WTC11 (cell line): ENCODE results near the gene GEMIN8. TPM values are rescaled to one million over a fixed set of nuclear protein-coding genes. Genes with fewer than 3 reads are reported as not detected.

Experiments used
- ATAC-seq: fragments of 200-7000 bp; cut with Tn5 transposase; 2 replicates; pipeline ENCODE4 v1.10.0; 2021; ENCODE audit warnings: mild to moderate bottlenecking, moderate library complexity
- CTCF ChIA-PET: fragments of 300-600 bp; sonication (Branson Sonifier 250); formaldehyde crosslinking; loops from one replicate; lab custom pipeline; 2021; ENCODE audit warnings: antibody characterized with exemption; lab: Charles Lee
- POLR2A ChIA-PET: fragments of 350-600 bp; sonication (Branson Sonifier 250); formaldehyde crosslinking; loops from one replicate; lab custom pipeline; 2021; ENCODE audit warnings: antibody characterized with exemption; lab: Charles Lee
- DNase-seq: peaks from one replicate; pipeline ENCODE4 v3.0.0; 2021; ENCODE audit warnings: low spot score
- H3K27ac Mint-ChIP-seq: 2 replicates; pipeline ENCODE4 v1.8.0; 2021; ENCODE audit warnings: mixed read lengths
- H3K27me3 Mint-ChIP-seq: 2 replicates; pipeline ENCODE4 v1.8.0; 2021; ENCODE audit warnings: low read depth, mild to moderate bottlenecking, moderate library complexity, mixed read lengths
- H3K36me3 Mint-ChIP-seq: 2 replicates; pipeline ENCODE4 v1.8.0; 2021; ENCODE audit warnings: mixed read lengths
- H3K4me1 Mint-ChIP-seq: 2 replicates; pipeline ENCODE4 v1.8.0; 2022; ENCODE audit warnings: mixed read lengths
- H3K4me3 Mint-ChIP-seq: 2 replicates; pipeline ENCODE4 v1.8.0; 2021; ENCODE audit warnings: mild to moderate bottlenecking, moderate library complexity, mixed read lengths
- H3K9me3 Mint-ChIP-seq: 2 replicates; pipeline ENCODE4 v1.8.0; 2021; ENCODE audit warnings: mixed read lengths
- ESRRA ChIP-seq: sonication (generic); formaldehyde crosslinking; IDR thresholded peaks from 2 replicates; pipeline ENCODE4 v1.8.1; 2022; ENCODE audit warnings: mild to moderate bottlenecking, missing genetic modification reagents, borderline replicate concordance
- HMGA2 ChIP-seq: fragments of 250-450 bp; sonication (Bioruptor Pico); IDR thresholded peaks from 2 replicates; pipeline ENCODE4 v1.4.0; 2021; ENCODE audit warnings: mild to moderate bottlenecking, moderate library complexity
- MYBL2 ChIP-seq: sonication (generic); formaldehyde crosslinking; IDR thresholded peaks from 2 replicates; pipeline ENCODE4 v1.8.1; 2023; ENCODE audit warnings: mild to moderate bottlenecking, moderate library complexity, missing genetic modification reagents
- NR2C2 ChIP-seq: sonication (generic); formaldehyde crosslinking; IDR thresholded peaks from 2 replicates; pipeline ENCODE4 v1.8.0; 2022; ENCODE audit warnings: mild to moderate bottlenecking, missing genetic modification reagents
- OVOL2 ChIP-seq: fragments of 250-450 bp; sonication (Bioruptor Pico); IDR thresholded peaks from 2 replicates; pipeline ENCODE4 v1.9.0; 2021; ENCODE audit warnings: mild to moderate bottlenecking, borderline replicate concordance
- SP1 ChIP-seq: sonication (generic); formaldehyde crosslinking; conservative IDR thresholded peaks from 2 replicates; pipeline ENCODE4 v1.8.1; 2022; ENCODE audit warnings: missing genetic modification reagents
- ZNF138 ChIP-seq: sonication (generic); formaldehyde crosslinking; conservative IDR thresholded peaks from 2 replicates; pipeline ENCODE4 v1.8.1; 2022; ENCODE audit warnings: mild to moderate bottlenecking, moderate library complexity, missing genetic modification reagents
- ZNF423 ChIP-seq: fragments of 250-450 bp; sonication (Bioruptor Pico); IDR thresholded peaks from 2 replicates; pipeline ENCODE4 v2.1.2; 2022; ENCODE audit warnings: mild to moderate bottlenecking, moderate library complexity
- ZNF671 ChIP-seq: fragments of 250-450 bp; sonication (Bioruptor Pico); IDR thresholded peaks from 2 replicates; pipeline ENCODE4 v1.8.0; 2021; ENCODE audit warnings: mild to moderate bottlenecking
- total RNA-seq: library from RNA; stranded (reverse); gene quantifications from 3 replicates; pipeline ENCODE4 v1.2.3, GENCODE V29; 2021
- TF ChIP-seq, protein P1 (sequence below): sonication (generic); formaldehyde crosslinking; IDR thresholded peaks from 2 replicates; pipeline ENCODE4 v1.8.1; 2023; ENCODE audit warnings: mild to moderate bottlenecking, moderate library complexity, missing genetic modification reagents
- TF ChIP-seq, protein P2 (sequence below): sonication (generic); formaldehyde crosslinking; IDR thresholded peaks from 2 replicates; pipeline ENCODE4 v1.8.0; 2022; ENCODE audit warnings: missing genetic modification reagents
- TF ChIP-seq, protein P3 (sequence below): sonication (generic); formaldehyde crosslinking; IDR thresholded peaks from 2 replicates; pipeline ENCODE4 v1.8.1; 2022; ENCODE audit warnings: mild to moderate bottlenecking, moderate library complexity, missing genetic modification reagents
- TF ChIP-seq, protein P4 (sequence below): sonication (generic); formaldehyde crosslinking; IDR thresholded peaks from 2 replicates; pipeline ENCODE4 v1.8.1; 2023; ENCODE audit warnings: mild to moderate bottlenecking, missing genetic modification reagents, moderate library complexity
- TF ChIP-seq, protein P5 (sequence below): sonication (generic); formaldehyde crosslinking; IDR thresholded peaks from 2 replicates; pipeline ENCODE4 v1.8.0; 2022; ENCODE audit warnings: mild to moderate bottlenecking, missing genetic modification reagents
- TF ChIP-seq, protein P6 (sequence below): sonication (generic); formaldehyde crosslinking; IDR thresholded peaks from 2 replicates; pipeline ENCODE4 v1.8.1; 2023; ENCODE audit warnings: mild to moderate bottlenecking, missing genetic modification reagents

GEMIN8 gene
- total RNA-seq, 1 experiment from 2014 or later = 21.1 TPM

DNA sequence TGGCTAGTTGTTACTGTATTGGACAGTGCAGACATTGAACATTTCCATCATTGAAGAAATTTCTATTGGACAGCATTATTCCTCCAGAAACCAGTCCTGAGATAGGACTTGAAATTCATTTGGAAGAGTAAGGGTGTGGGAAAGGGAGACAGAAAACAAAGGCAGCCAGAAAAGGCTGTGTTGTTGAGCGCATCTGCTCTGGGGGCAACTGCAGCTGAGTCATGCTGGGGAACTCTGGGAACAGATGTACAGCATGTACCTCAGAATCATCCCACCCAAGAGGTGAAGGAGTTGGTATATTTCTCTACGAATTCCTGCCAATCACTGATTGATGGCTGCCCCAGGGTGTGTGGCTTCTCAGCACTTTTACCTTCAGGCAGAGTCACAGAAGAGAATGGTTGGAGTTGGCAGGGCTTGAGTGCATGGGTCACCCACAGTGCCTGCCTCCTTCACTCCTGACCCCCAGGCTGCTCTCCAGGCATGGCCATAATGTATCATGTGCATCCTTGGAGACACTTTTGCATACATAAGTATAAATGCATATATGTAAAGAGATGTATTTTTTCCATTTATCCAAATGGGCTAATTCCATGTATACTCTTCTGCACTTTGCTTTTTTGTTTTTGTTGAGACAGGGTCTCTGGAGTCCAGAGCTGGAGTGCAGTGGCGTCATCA, 39.4 kb downstream of the GEMIN8 start:
- Mint-ChIP-seq H3K9me3 (no peaks in the 10 kb centered on the region), H3K36me3 (no peaks in the 10 kb centered on the region), H3K27me3 (no peaks in the 10 kb centered on the region; the same call in 1 of the 2 replicates), H3K4me3 (no peak overlapping the region), H3K27ac (no peak overlapping the region), H3K4me1 (peaks cover 6% of the 10 kb centered on the region)
- POLR2A ChIA-PET = no interaction called here
- no peak for DNase-seq
- no peak for ATAC-seq
- CTCF ChIA-PET = no interaction called here
- TF ChIP-seq HMGA2 (CRISPR knock-in tag) = no peak
- no peak for TF ChIP-seq MYBL2 (CRISPR knock-in tag)
- TF ChIP-seq, protein P1, sequence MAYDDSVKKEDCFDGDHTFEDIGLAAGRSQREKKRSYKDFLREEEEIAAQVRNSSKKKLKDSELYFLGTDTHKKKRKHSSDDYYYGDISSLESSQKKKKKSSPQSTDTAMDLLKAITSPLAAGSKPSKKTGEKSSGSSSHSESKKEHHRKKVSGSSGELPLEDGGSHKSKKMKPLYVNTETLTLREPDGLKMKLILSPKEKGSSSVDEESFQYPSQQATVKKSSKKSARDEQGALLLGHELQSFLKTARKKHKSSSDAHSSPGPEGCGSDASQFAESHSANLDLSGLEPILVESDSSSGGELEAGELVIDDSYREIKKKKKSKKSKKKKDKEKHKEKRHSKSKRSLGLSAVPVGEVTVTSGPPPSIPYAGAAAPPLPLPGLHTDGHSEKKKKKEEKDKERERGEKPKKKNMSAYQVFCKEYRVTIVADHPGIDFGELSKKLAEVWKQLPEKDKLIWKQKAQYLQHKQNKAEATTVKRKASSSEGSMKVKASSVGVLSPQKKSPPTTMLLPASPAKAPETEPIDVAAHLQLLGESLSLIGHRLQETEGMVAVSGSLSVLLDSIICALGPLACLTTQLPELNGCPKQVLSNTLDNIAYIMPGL (CRISPR knock-in tag) = no peak
- TF ChIP-seq ZNF423 (CRISPR knock-in tag) = no peak
- no peak for TF ChIP-seq NR2C2 (CRISPR knock-in tag)
- no peak for TF ChIP-seq ZNF671 (CRISPR knock-in tag)
- TF ChIP-seq ESRRA (CRISPR knock-in tag) = no peak
- TF ChIP-seq ZNF138 (CRISPR knock-in tag) = no peak
- TF ChIP-seq, protein P2, sequence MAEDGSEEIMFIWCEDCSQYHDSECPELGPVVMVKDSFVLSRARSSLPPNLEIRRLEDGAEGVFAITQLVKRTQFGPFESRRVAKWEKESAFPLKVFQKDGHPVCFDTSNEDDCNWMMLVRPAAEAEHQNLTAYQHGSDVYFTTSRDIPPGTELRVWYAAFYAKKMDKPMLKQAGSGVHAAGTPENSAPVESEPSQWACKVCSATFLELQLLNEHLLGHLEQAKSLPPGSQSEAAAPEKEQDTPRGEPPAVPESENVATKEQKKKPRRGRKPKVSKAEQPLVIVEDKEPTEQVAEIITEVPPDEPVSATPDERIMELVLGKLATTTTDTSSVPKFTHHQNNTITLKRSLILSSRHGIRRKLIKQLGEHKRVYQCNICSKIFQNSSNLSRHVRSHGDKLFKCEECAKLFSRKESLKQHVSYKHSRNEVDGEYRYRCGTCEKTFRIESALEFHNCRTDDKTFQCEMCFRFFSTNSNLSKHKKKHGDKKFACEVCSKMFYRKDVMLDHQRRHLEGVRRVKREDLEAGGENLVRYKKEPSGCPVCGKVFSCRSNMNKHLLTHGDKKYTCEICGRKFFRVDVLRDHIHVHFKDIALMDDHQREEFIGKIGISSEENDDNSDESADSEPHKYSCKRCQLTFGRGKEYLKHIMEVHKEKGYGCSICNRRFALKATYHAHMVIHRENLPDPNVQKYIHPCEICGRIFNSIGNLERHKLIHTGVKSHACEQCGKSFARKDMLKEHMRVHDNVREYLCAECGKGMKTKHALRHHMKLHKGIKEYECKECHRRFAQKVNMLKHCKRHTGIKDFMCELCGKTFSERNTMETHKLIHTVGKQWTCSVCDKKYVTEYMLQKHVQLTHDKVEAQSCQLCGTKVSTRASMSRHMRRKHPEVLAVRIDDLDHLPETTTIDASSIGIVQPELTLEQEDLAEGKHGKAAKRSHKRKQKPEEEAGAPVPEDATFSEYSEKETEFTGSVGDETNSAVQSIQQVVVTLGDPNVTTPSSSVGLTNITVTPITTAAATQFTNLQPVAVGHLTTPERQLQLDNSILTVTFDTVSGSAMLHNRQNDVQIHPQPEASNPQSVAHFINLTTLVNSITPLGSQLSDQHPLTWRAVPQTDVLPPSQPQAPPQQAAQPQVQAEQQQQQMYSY (CRISPR knock-in tag) = no peak
- no peak for TF ChIP-seq SP1 (CRISPR knock-in tag)
- TF ChIP-seq, protein P3, sequence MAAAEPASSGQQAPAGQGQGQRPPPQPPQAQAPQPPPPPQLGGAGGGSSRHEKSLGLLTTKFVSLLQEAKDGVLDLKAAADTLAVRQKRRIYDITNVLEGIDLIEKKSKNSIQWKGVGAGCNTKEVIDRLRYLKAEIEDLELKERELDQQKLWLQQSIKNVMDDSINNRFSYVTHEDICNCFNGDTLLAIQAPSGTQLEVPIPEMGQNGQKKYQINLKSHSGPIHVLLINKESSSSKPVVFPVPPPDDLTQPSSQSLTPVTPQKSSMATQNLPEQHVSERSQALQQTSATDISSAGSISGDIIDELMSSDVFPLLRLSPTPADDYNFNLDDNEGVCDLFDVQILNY (CRISPR knock-in tag) = no peak
- TF ChIP-seq, protein P4, sequence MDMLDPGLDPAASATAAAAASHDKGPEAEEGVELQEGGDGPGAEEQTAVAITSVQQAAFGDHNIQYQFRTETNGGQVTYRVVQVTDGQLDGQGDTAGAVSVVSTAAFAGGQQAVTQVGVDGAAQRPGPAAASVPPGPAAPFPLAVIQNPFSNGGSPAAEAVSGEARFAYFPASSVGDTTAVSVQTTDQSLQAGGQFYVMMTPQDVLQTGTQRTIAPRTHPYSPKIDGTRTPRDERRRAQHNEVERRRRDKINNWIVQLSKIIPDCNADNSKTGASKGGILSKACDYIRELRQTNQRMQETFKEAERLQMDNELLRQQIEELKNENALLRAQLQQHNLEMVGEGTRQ = no peak
- TF ChIP-seq, protein P5, sequence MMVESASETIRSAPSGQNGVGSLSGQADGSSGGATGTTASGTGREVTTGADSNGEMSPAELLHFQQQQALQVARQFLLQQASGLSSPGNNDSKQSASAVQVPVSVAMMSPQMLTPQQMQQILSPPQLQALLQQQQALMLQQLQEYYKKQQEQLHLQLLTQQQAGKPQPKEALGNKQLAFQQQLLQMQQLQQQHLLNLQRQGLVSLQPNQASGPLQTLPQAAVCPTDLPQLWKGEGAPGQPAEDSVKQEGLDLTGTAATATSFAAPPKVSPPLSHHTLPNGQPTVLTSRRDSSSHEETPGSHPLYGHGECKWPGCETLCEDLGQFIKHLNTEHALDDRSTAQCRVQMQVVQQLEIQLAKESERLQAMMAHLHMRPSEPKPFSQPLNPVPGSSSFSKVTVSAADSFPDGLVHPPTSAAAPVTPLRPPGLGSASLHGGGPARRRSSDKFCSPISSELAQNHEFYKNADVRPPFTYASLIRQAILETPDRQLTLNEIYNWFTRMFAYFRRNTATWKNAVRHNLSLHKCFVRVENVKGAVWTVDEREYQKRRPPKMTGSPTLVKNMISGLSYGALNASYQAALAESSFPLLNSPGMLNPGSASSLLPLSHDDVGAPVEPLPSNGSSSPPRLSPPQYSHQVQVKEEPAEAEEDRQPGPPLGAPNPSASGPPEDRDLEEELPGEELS (CRISPR knock-in tag) = no peak
- TF ChIP-seq OVOL2 (CRISPR knock-in tag) = no peak
- TF ChIP-seq, protein P6, sequence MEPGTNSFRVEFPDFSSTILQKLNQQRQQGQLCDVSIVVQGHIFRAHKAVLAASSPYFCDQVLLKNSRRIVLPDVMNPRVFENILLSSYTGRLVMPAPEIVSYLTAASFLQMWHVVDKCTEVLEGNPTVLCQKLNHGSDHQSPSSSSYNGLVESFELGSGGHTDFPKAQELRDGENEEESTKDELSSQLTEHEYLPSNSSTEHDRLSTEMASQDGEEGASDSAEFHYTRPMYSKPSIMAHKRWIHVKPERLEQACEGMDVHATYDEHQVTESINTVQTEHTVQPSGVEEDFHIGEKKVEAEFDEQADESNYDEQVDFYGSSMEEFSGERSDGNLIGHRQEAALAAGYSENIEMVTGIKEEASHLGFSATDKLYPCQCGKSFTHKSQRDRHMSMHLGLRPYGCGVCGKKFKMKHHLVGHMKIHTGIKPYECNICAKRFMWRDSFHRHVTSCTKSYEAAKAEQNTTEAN = no peak
